LNCaP clone FGC (cell line): ENCODE measurements around the gene CTXN1.
"Not testable (repeated sequence)": the region's sequence is repeated elsewhere in the genome, so short reads cannot be mapped to it uniquely, and the experiment has no call there.

Experiments used
- DNase-seq: peaks from one replicate; pipeline ENCODE4 v3.0.0-alpha.2; 2011; ENCODE audit warnings: low read depth
- H3K4me3 ChIP-seq: 2 replicates; pipeline ENCODE4 v1.5.1; 2011; ENCODE audit warnings: mild to moderate bottlenecking, low read depth, low read length, control low read depth
- CTCF ChIP-seq: IDR thresholded peaks from 2 replicates; pipeline ENCODE4 v1.5.1; 2012; ENCODE audit warnings: mild to moderate bottlenecking; ENCODE audit not compliant: control insufficient read depth, insufficient read depth; ENCODE audit errors: extremely low read depth

Gene CTXN1

GRCh38 chr19:7961920-7962626 is 36.1 kb upstream of the CTXN1 start:
- no peak overlapping the region for H3K4me3 ChIP-seq
- no peak for DNase-seq
- TF ChIP-seq CTCF, result no peak

GRCh38 chr19:7961082-7961481 is 35.1 kb upstream of the CTXN1 start:
- not testable (repeated sequence) for DNase-seq, H3K4me3 ChIP-seq

GRCh38 chr19:7959211-7959610 is 33.3 kb upstream of the CTXN1 start:
- no peak overlapping the region for H3K4me3 ChIP-seq
- no peak for DNase-seq
- TF ChIP-seq CTCF, result no peak

- no peak overlapping the region for H3K4me3 ChIP-seq
- no peak for TF ChIP-seq CTCF
- DNase-seq, result no peak
Observed at GRCh38 chr19:7955696-7956095, 29.8 kb upstream of the CTXN1 start.

GRCh38 chr19:7953576-7953975 is 27.6 kb upstream of the CTXN1 start:
- TF ChIP-seq CTCF, result no peak
- H3K4me3 ChIP-seq, result no peak overlapping the region
- DNase-seq, result no peak

GRCh38 chr19:7953060-7953459 is 27.1 kb upstream of the CTXN1 start:
- no peak for TF ChIP-seq CTCF
- H3K4me3 ChIP-seq, result no peak overlapping the region
- no peak for DNase-seq

GRCh38 chr19:7947939-7948338 is 22.0 kb upstream of the CTXN1 start:
- no peak for DNase-seq
- no peak for TF ChIP-seq CTCF
- H3K4me3 ChIP-seq, result no peak overlapping the region
